Stimulated activated CD8-positive, alpha-beta memory T cell treated with anti-CD3 and anti-CD28 coated beads, Interleukin-7, amount 100 ng/mL, for 4 hours (primary cell): Measurements from ENCODE around the gene TMEM154.

Experiments used
- DNase-seq, 2 donors: peaks; one replicate each; pipeline ENCODE4 v3.0.0-alpha.2; 2020; ENCODE audit warnings: low read depth in 2 of 2

Gene TMEM154

GRCh38 chr4:152679414-152680281 lies at the start of gene TMEM154:
TMEM154 (minus strand) TSS chr4:152679997; CDS start chr4:152679933, 64 bp downstream.
- DNase-seq, result peak; percentile 18 to 43

DNA sequence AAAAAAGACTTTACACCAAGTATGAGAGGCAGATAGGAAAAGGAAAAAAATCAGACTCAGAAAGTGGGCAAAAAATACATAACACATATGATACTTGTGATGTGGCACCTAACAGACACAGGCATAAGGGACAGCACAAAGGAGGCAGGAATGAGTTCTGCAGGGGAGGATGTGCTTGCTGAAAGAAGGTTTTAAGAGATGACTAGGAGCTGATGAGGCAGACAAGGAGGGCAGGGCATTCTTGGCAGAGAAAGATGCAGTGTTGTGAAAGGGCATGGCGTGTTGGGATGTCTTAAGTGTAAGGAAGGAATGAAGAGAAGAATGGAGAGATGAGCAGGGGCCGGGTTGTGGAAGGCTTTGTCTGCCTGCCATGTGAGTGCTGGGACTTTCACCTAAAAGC lies 49.7 kb upstream of the TMEM154 start:
- DNase-seq, result no peak

GRCh38 chr4:152728343-152728742 lies 48.5 kb upstream of the TMEM154 start:
- no peak for DNase-seq

GRCh38 chr4:152727784-152728183 lies 48.0 kb upstream of the TMEM154 start:
- DNase-seq, result no peak

GRCh38 chr4:152724494-152724893 lies 44.7 kb upstream of the TMEM154 start:
- DNase-seq, result no peak

DNA sequence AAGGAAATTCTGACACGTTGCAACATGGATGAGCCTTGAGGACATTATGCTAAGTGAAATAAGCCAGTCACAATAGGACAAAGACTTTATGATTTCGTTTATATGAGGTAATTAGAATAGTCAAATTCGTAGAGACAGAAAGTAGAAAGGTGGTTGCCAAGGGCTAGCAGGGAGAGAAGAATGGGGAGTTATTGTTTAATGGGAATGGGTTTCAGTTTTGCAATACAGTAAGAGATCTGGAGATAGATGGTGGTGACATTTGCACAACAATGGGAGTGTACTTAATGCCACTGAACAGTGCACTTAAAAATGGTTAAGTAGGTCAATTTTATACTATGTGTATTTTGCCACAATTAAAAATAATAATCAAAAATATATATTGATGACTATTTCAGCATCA lies 43.4 kb upstream of the TMEM154 start:
- no peak for DNase-seq

DNA sequence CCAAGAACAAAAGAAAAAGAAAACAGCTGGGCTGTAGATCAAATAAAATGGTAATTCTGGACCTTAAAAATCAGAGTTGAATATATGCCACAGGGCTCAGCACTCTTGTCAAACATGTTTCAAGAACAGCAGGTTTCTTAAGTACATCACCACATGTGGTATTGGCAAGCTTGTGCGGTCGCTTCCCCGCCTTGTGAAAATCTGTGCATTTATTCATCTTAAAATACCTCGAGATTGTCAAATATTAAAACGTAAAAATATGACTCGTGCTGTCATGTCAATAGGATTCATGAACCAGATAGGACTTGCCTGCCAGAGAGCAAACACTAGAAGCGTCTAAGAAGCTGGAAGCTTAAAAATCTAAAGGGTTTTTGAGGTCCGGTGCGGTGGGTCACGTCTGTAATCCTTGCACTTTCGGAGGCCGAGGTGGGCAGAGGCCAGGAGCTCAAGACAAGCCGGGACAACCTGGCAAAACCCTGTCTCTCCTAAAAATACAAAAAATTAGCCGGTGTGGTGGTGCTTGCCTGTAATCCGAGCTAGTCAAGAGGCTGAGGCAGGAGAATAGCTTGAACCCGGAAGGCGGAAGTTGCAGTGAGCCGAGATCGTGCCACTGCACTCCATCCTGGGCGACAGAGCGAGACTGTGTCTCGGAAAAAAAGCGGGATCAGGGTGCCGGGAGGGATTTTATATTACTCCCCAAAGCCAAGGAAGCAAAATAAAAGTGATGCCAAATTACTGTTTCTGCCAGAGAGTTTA lies 40.2 kb upstream of the TMEM154 start:
- no peak for DNase-seq

- DNase-seq, result no peak
Measured at GRCh38 chr4:152719291-152719690, 39.5 kb upstream of the TMEM154 start.

GRCh38 chr4:152715076-152715475 lies 35.3 kb upstream of the TMEM154 start:
- DNase-seq, result no peak

- no peak for DNase-seq
Measured at GRCh38 chr4:152713951-152714705, 34.3 kb upstream of the TMEM154 start.

- no peak for DNase-seq
Measured at GRCh38 chr4:152709675-152710438, 30.1 kb upstream of the TMEM154 start.

DNA sequence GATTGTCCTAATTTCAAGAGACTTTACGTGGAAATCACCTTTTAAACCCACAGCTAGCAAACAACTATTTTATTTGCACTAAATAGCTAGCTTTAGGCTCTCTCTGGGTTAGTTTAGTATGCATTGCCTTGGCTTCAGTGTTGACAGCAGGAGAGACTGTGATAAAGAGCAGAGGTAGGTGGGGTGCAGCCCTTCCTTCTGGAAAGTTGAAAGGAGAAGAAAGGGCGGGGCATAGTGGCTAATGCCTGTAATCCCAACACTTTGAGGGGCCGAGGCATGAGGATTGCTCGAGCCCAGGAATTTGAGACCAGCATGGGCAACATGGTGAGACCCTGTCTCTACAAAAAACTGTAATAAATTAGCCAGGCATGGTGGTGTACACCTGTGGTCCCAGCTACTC lies 29.0 kb upstream of the TMEM154 start:
- no peak for DNase-seq

DNA sequence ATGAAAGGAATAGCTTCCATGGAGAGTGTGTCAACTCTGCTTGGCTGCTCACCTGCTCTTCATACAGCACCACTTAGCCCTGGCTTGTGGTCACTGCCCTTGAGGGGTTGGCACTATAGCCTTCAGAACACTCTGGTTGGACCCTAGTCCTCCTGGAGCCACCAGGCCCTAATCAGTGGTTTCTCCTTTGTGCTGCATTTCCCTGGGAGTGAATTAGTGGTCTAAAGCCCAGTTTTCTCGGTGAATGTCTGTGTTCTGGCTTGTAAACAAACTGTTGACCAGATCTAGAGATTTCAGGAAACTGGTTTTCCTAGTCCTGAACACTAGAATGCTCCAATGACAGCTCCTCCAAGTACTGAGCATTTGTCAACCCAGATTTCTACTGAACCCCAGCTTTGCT lies 28.6 kb upstream of the TMEM154 start:
- DNase-seq, result no peak

DNA sequence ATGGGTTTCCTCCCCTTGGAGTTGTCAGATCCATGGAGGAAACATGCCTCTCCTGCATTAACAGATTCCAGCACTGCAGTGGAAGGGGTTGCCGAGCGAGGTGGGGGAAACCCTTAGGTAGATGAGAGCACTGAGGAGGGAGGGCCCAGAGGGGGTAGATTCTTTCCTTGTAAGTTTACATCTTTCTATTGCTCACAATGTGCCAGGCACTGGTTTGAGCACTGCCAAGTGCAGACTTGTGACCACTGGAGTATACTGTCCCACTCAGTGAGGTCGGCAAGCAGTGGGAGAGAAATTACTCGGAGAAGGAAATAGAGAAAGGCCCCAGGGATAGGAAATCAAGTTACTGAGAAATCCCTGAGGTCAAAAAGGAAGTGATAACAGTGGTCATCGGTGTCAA lies 27.8 kb upstream of the TMEM154 start:
- no peak for DNase-seq

DNA sequence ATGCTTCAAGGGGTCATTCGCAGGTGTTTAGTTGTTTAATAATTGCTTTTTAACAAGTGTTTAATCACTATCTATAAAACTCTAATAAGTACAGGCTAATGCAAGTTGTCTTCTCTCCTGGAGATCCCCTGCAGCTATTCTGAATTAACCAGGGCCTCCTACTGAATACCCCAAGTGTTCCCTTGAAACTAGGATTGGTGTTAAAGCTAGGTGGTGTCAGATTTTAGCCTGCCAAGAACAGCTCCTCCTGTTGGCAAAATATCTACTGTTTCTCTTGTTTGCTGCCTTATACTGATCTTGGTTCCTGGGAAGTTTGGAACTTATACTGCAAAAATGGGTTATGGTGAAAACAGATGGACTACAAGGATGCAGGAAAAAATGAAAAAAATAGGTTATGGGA lies 26.1 kb upstream of the TMEM154 start:
- DNase-seq, result no peak

- DNase-seq, result no peak
Measured at GRCh38 chr4:152704788-152705187, 25.0 kb upstream of the TMEM154 start.

DNA sequence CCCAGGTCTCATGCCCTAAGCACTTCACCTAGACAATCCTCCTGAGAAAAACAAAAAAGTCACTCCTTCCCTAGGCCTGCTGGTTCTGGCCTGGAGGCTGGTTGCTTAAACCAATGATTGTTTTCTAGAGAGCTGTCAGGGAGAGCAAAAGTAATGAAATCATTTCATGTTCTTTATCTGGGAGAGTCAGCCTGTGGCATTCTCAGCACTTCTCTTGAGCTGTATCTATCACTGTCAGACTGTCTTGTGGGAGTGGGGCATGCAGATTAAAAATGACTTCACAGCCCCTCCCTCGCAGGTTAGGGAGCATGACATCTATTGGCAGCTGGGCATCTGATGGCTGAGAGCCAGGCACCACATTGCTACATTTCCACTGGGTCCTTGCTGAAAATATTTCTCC lies 20.4 kb upstream of the TMEM154 start:
- DNase-seq, result no peak

GRCh38 chr4:152699313-152699712 lies 19.5 kb upstream of the TMEM154 start:
- DNase-seq, result no peak

DNA sequence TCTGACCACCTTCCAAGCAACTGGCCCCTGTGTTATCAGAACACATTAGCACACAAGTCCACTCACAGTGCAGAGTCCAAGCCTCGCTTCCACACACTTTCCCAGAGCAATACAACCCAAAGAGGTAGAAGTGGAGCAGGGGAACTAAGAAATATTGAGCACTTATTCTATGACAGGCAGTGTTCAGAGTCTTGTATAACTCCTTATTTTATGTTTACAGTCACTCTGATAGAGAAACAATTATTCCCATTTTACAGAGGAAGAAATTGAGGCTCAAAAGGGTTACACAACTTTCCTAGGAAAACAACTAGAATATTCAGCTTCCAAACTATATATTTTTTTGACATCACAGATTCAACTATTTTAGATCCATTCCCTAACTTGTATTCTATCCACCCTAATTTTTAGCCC lies 18.3 kb upstream of the TMEM154 start:
- no peak for DNase-seq

GRCh38 chr4:152697284-152698088 lies 17.7 kb upstream of the TMEM154 start:
- no peak for DNase-seq
